ENCODE data around the gene CLK3.

GRCh38 chr15:74636984-74637383, 21.3 kb downstream of the CLK3 start:
- TF ChIP-seq CTCF (IDR thresholded peaks at IDR 0.05 in 4 of 5, conservative IDR thresholded peaks at IDR 0.05 in 1 of 5) (no peak), POLR2A (IDR thresholded peaks at IDR 0.05) (no peak)

Data from gastrocnemius medialis (tissue), 4 donors.